Measurements from ENCODE around the gene VARS2. TPM values are rescaled to one million over a fixed set of nuclear protein-coding genes. Genes with fewer than 3 reads are reported as not detected.

Gene VARS2
- total RNA-seq, 1 experiment from 2014 or later: 39.8 TPM

- ChIA-PET CTCF (interaction anchor here (3.1 to 5.3 kb wide), 2 partner anchors 52 to 207 kb away, joined by 16 to 34 read pairs; no protein-coding TSS in a partner anchor), POLR2A (no interaction called here), RAD21 (ENCODE audit: low non-redundant PET in 1 of 2, low total read pairs in 2 of 2, uncharacterized antibody in 2 of 2, unreplicated experiment in 2 of 2) (no interaction called here)
- Histone ChIP-seq H4K20me1 (ENCODE audit: insufficient read depth) (no peaks in the 10 kb centered on the region), H3K9me3 (ENCODE audit: control insufficient read depth in 1 of 2, insufficient read depth in 1 of 2, low read depth in 1 of 2, low read length in 2 of 2) (no peaks in the 10 kb centered on the region), H3K27me3 (ENCODE audit: insufficient read depth, low read length) (no peaks in the 10 kb centered on the region), H3K79me2 (ENCODE audit: insufficient read depth, low read length) (peaks cover 28% of the 10 kb centered on the region), H3K9me2 (ENCODE audit: insufficient read depth) (no peaks in the 10 kb centered on the region), H2AFZ (ENCODE audit: low read depth, low read length, poor library complexity, severe bottlenecking) (no peak overlapping the region), H3K9ac (ENCODE audit: low read length) (no peak overlapping the region), H3K4me3 (replicated peaks in 1 of 2; ENCODE audit: low read depth in 1 of 2, low read length in 2 of 2) (no peak overlapping the region), H3K36me3 (ENCODE audit: control insufficient read depth in 1 of 2, insufficient read depth in 2 of 2, low read length in 2 of 2) (no peaks in the 10 kb centered on the region), H3K4me2 (ENCODE audit: low read length) (no peak overlapping the region), H3K27ac (ENCODE audit: low read depth, low read length) (no peak overlapping the region), H3K4me1 (ENCODE audit: control insufficient read depth in 1 of 2, insufficient read depth in 2 of 2, low read length in 2 of 2) (peaks cover 46 to 65% of the 10 kb centered on the region in 2 experiments)
- BruUV-seq (replicated peaks): no TSS peak
- intact Hi-C loops (cut with micrococcal nuclease): no loop called here
- no peak for ATAC-seq
- DNase-seq (ENCODE audit: low read depth, low spot score): no peak
- TF ChIP-seq ZNF274 (IDR thresholded peaks at IDR 0.05; ENCODE audit: low read depth, low read length) (no peak), EZH2phosphoT487 (IDR thresholded peaks at IDR 0.05; ENCODE audit: borderline replicate concordance) (no peak), JUND (IDR thresholded peaks at IDR 0.05) (no peak), TCF7L2 (IDR thresholded peaks at IDR 0.05; ENCODE audit: borderline replicate concordance, extremely low read depth, insufficient read depth, insufficient read length) (no peak), EZH2 (IDR thresholded peaks at IDR 0.05) (no peak), CEBPB (IDR thresholded peaks at IDR 0.05; ENCODE audit: low read depth) (no peak), SP1 (IDR thresholded peaks at IDR 0.05; ENCODE audit: low read depth) (no peak), RAD21 (IDR thresholded peaks at IDR 0.05; ENCODE audit: low read depth) (no peak), YY1 (IDR thresholded peaks at IDR 0.05; ENCODE audit: extremely low read depth, insufficient replicate concordance, low read depth, low read length) (no peak), ZFX (IDR thresholded peaks at IDR 0.05) (no peak), MAX (IDR thresholded peaks at IDR 0.05) (no peak), SRF (IDR thresholded peaks at IDR 0.05; ENCODE audit: low read depth) (no peak), FOSL1 (IDR thresholded peaks at IDR 0.05; ENCODE audit: low read depth) (no peak), ELF1 (IDR thresholded peaks at IDR 0.05; ENCODE audit: borderline replicate concordance, low read depth) (no peak), CBX3 (IDR thresholded peaks at IDR 0.05; ENCODE audit: low read depth) (no peak), EGR1 (IDR thresholded peaks at IDR 0.05; ENCODE audit: low read depth) (no peak), POLR2AphosphoS5 (IDR thresholded peaks at IDR 0.05; ENCODE audit: low read depth, low read length) (no peak)
- TF ChIP-seq, protein P1, sequence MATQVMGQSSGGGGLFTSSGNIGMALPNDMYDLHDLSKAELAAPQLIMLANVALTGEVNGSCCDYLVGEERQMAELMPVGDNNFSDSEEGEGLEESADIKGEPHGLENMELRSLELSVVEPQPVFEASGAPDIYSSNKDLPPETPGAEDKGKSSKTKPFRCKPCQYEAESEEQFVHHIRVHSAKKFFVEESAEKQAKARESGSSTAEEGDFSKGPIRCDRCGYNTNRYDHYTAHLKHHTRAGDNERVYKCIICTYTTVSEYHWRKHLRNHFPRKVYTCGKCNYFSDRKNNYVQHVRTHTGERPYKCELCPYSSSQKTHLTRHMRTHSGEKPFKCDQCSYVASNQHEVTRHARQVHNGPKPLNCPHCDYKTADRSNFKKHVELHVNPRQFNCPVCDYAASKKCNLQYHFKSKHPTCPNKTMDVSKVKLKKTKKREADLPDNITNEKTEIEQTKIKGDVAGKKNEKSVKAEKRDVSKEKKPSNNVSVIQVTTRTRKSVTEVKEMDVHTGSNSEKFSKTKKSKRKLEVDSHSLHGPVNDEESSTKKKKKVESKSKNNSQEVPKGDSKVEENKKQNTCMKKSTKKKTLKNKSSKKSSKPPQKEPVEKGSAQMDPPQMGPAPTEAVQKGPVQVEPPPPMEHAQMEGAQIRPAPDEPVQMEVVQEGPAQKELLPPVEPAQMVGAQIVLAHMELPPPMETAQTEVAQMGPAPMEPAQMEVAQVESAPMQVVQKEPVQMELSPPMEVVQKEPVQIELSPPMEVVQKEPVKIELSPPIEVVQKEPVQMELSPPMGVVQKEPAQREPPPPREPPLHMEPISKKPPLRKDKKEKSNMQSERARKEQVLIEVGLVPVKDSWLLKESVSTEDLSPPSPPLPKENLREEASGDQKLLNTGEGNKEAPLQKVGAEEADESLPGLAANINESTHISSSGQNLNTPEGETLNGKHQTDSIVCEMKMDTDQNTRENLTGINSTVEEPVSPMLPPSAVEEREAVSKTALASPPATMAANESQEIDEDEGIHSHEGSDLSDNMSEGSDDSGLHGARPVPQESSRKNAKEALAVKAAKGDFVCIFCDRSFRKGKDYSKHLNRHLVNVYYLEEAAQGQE (IDR thresholded peaks at IDR 0.05; ENCODE audit: low read depth): no peak
- TF ChIP-seq, protein P2, sequence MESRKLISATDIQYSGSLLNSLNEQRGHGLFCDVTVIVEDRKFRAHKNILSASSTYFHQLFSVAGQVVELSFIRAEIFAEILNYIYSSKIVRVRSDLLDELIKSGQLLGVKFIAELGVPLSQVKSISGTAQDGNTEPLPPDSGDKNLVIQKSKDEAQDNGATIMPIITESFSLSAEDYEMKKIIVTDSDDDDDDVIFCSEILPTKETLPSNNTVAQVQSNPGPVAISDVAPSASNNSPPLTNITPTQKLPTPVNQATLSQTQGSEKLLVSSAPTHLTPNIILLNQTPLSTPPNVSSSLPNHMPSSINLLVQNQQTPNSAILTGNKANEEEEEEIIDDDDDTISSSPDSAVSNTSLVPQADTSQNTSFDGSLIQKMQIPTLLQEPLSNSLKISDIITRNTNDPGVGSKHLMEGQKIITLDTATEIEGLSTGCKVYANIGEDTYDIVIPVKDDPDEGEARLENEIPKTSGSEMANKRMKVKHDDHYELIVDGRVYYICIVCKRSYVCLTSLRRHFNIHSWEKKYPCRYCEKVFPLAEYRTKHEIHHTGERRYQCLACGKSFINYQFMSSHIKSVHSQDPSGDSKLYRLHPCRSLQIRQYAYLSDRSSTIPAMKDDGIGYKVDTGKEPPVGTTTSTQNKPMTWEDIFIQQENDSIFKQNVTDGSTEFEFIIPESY (IDR thresholded peaks at IDR 0.05; ENCODE audit: extremely low read depth, insufficient replicate concordance, low read length): no peak
- TF ChIP-seq, protein P3, sequence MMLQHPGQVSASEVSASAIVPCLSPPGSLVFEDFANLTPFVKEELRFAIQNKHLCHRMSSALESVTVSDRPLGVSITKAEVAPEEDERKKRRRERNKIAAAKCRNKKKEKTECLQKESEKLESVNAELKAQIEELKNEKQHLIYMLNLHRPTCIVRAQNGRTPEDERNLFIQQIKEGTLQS (IDR thresholded peaks at IDR 0.05): no peak
Measured at GRCh38 chr6:30880698-30881252, 33.3 kb upstream of the VARS2 start.
